ENCODE measurements around the gene COL8A2.

- TF ChIP-seq, protein P1, sequence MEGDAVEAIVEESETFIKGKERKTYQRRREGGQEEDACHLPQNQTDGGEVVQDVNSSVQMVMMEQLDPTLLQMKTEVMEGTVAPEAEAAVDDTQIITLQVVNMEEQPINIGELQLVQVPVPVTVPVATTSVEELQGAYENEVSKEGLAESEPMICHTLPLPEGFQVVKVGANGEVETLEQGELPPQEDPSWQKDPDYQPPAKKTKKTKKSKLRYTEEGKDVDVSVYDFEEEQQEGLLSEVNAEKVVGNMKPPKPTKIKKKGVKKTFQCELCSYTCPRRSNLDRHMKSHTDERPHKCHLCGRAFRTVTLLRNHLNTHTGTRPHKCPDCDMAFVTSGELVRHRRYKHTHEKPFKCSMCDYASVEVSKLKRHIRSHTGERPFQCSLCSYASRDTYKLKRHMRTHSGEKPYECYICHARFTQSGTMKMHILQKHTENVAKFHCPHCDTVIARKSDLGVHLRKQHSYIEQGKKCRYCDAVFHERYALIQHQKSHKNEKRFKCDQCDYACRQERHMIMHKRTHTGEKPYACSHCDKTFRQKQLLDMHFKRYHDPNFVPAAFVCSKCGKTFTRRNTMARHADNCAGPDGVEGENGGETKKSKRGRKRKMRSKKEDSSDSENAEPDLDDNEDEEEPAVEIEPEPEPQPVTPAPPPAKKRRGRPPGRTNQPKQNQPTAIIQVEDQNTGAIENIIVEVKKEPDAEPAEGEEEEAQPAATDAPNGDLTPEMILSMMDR (tag by site-specific recombination; IDR thresholded peaks at IDR 0.05), result no peak
- TF ChIP-seq ZNF449 (tag by site-specific recombination; IDR thresholded peaks at IDR 0.05) (no peak), ZNF112 (tag by site-specific recombination; IDR thresholded peaks at IDR 0.05) (no peak)
Measured at GRCh38 chr1:36080801-36081200, 44.2 kb downstream of the COL8A2 start.
